HG02571 (cell line): ENCODE results near the gene WDPCP.
"Not testable (repeated sequence)": the region's sequence is repeated elsewhere in the genome, so short reads cannot be mapped to it uniquely, and the experiment has no call there.

Experiments used
- ATAC-seq: cut with Tn5 transposase; IDR thresholded peaks from one replicate; pipeline ENCODE4 v1.9.1; 2021; ENCODE audit warnings: mild to moderate bottlenecking, moderate library complexity; ENCODE audit not compliant: unreplicated experiment

Gene WDPCP

GRCh38 chr2:63127594-63127993 lies 460.7 kb downstream of the WDPCP start:
- ATAC-seq, result no peak

- peak; percentile 84 for ATAC-seq
These were observed 463.4 kb downstream of the WDPCP start for GRCh38 chr2:63124850-63125249.

- ATAC-seq, result no peak
These were observed 464.1 kb downstream of the WDPCP start for GRCh38 chr2:63124218-63124617.

GRCh38 chr2:63122921-63123320 lies 465.4 kb downstream of the WDPCP start:
- ATAC-seq, result no peak

GRCh38 chr2:63121055-63121834 lies 467.0 kb downstream of the WDPCP start:
- no peak for ATAC-seq

- ATAC-seq, result no peak
These were observed 469.5 kb downstream of the WDPCP start for GRCh38 chr2:63118821-63119220.

GRCh38 chr2:63104482-63104881 lies 483.8 kb downstream of the WDPCP start:
- no peak for ATAC-seq

GRCh38 chr2:63101954-63102353 lies 486.3 kb downstream of the WDPCP start:
- no peak for ATAC-seq

- no peak for ATAC-seq
These were observed 489.2 kb downstream of the WDPCP start for GRCh38 chr2:63099032-63099431.

- no peak for ATAC-seq
These were observed 491.8 kb downstream of the WDPCP start for GRCh38 chr2:63096491-63096890.

GRCh38 chr2:63093502-63093901 lies 494.8 kb downstream of the WDPCP start:
- ATAC-seq, result no peak

GRCh38 chr2:63092857-63093256 lies 495.4 kb downstream of the WDPCP start:
- ATAC-seq, result no peak

- ATAC-seq, result no peak
These were observed 495.9 kb downstream of the WDPCP start for GRCh38 chr2:63092401-63092800.

- no peak for ATAC-seq
These were observed 501.6 kb downstream of the WDPCP start for GRCh38 chr2:63086687-63087086.

GRCh38 chr2:63081404-63081803 lies 506.9 kb downstream of the WDPCP start:
- no peak for ATAC-seq

GRCh38 chr2:63078852-63079606 lies 509.2 kb downstream of the WDPCP start:
- no peak for ATAC-seq

- ATAC-seq, result not testable (repeated sequence)
These were observed 513.9 kb downstream of the WDPCP start for GRCh38 chr2:63074399-63074798.

- no peak for ATAC-seq
These were observed 514.3 kb downstream of the WDPCP start for GRCh38 chr2:63073994-63074393.

- no peak for ATAC-seq
These were observed 516.6 kb downstream of the WDPCP start for GRCh38 chr2:63071664-63072063.
